ENCODE data around the gene TIMP3. TPM values are rescaled to one million over a fixed set of nuclear protein-coding genes. Genes with fewer than 3 reads are reported as not detected.

TIMP3 gene
- total RNA-seq, 1 donor from 2014 or later, result 8.3 TPM

DNA sequence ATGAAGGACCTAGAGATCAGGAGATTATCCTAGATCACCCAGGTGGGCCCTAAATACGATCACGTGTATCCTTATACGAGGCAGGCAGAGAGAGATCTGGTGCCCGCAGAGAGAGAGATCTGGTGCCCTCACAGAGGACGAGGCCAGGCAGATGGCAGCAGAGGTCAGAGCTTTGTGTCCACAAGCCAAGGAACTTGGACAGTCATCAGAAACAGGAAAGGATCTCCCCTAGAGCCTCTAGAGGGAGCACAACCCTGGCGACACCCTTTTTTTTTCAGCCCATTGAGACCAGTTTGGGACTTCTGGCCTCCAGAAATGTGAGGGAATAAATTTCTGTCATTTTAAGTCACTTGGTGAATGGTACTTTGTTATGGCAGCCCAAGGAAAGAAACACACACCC is 25.5 kb upstream of the TIMP3 start:
- H3K4me3 ChIP-seq (ENCODE audit: low read depth, low read length), result no peak overlapping the region
- TF ChIP-seq, protein P1, sequence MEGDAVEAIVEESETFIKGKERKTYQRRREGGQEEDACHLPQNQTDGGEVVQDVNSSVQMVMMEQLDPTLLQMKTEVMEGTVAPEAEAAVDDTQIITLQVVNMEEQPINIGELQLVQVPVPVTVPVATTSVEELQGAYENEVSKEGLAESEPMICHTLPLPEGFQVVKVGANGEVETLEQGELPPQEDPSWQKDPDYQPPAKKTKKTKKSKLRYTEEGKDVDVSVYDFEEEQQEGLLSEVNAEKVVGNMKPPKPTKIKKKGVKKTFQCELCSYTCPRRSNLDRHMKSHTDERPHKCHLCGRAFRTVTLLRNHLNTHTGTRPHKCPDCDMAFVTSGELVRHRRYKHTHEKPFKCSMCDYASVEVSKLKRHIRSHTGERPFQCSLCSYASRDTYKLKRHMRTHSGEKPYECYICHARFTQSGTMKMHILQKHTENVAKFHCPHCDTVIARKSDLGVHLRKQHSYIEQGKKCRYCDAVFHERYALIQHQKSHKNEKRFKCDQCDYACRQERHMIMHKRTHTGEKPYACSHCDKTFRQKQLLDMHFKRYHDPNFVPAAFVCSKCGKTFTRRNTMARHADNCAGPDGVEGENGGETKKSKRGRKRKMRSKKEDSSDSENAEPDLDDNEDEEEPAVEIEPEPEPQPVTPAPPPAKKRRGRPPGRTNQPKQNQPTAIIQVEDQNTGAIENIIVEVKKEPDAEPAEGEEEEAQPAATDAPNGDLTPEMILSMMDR (conservative IDR thresholded peaks at IDR 0.05; ENCODE audit: low read depth, low read length), result peak; percentile 39
- no peak for DNase-seq (ENCODE audit: low read depth)

DNA sequence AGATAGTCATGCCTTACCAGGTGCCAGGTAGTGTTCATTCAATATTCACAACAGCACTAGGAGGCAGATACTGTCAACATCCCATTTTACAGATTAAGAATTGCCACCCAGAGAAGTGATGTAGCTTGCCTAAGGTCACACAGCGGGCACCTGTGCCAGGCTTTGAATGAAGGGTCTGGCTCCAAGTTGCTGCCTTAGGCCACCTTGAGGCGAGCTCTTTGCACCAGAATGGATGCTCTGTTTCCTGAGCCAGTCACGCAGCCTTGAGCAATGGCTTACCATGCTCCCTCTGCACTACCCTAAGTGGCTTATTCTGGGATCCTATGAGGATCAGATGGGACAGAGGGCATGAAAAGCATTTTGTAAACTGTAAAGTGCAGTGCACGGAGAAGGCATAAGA is 25.1 kb upstream of the TIMP3 start:
- no peak for DNase-seq (ENCODE audit: low read depth)
- H3K4me3 ChIP-seq (ENCODE audit: low read depth, low read length), result no peak overlapping the region
- TF ChIP-seq, protein P1 (conservative IDR thresholded peaks at IDR 0.05; ENCODE audit: low read depth, low read length), result no peak

DNA sequence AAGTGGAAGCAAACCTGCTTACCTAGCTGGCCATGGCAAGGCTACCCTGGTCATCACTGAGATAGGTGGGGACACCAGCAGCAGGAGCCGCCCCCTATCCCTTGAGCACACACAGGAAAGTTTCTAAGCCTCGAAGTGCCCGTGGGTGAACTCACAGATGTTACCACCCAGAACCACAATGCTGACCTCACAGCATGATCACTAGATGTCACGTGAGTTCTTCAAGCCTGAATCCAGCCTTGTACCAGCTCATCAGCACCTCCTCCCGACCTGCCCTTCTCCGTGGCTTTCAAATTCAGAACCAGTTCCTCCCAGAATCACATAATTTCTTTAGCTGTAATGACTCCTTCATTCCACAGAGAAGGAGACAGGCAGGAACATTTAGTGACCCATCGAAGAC is 24.7 kb upstream of the TIMP3 start:
- no peak overlapping the region for H3K4me3 ChIP-seq (ENCODE audit: low read depth, low read length)
- TF ChIP-seq, protein P1 (conservative IDR thresholded peaks at IDR 0.05; ENCODE audit: low read depth, low read length), result no peak
- DNase-seq (ENCODE audit: low read depth), result no peak

DNA sequence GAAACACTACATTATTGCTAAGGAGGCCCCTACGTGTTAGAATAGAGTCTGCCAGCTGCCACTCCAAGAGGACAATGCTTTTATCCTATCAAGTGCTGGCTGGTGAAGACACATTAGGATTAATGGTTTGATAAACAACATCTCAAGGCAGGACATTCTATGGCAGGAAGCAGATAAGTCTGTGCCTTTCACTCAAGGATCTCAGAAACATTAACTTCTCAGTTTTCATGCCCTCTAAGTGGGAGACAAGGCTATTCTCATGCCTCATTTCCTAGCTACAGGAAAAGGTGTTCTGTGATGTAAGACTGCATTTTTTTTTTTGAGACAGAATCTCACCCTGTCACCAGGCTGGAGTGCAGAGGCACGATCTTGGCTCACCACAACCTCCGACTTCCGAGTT is 23.5 kb upstream of the TIMP3 start:
- no peak overlapping the region for H3K4me3 ChIP-seq (ENCODE audit: low read depth, low read length)
- DNase-seq (ENCODE audit: low read depth), result no peak
- TF ChIP-seq, protein P1 (conservative IDR thresholded peaks at IDR 0.05; ENCODE audit: low read depth, low read length), result no peak

DNA sequence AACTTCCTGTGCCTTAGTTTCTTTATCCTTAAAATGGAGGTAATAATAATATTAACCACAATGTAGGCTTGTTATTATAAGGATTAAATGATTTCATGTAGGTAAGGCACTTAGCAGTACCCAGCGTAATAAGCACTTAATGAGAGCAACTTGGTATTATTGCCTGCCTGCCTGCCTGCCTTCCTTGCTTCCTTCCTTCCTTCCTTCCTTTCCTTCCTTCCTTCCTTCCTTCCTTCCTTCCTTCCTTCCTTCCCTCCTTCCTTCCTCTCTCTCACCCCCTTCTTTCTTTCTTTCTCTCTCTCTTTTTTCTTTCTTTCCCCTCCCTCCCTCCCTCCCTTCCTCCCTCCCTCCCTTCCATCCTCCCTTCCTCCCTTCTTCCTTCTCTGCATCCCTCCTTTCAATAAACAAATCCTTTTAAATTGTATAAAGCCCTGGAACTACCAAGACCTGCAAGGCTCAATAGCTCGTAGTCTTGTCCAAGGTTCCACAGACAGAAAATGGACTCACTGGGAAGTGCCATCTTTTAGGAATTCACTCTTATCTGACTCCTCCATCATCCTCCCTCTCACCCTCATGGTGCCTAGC is 20.7 kb upstream of the TIMP3 start:
- no peak for DNase-seq (ENCODE audit: low read depth)
- TF ChIP-seq, protein P1 (conservative IDR thresholded peaks at IDR 0.05; ENCODE audit: low read depth, low read length), result no peak
- no peak overlapping the region for H3K4me3 ChIP-seq (ENCODE audit: low read depth, low read length)

DNA sequence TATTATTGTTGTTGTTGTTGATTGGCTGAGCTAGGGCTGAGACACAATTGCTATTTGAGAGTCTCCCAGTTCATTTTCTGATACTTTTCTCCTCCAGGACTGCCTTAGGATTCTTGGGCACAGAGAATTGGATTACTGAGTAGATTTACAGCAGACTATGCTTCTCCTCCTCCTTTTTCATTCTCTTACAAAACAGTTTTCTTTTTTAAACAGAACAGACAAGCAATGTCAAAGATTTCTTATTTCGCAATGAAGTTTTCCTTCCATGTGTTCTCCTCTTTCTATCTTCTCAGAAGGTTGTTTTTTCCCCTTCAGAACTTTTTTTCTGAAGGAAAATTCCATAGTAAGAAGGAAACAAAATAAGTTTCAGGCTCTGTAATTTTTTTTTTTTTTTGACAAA is 19.8 kb upstream of the TIMP3 start:
- H3K4me3 ChIP-seq (ENCODE audit: low read depth, low read length), result no peak overlapping the region
- TF ChIP-seq, protein P1 (conservative IDR thresholded peaks at IDR 0.05; ENCODE audit: low read depth, low read length), result no peak
- no peak for DNase-seq (ENCODE audit: low read depth)

DNA sequence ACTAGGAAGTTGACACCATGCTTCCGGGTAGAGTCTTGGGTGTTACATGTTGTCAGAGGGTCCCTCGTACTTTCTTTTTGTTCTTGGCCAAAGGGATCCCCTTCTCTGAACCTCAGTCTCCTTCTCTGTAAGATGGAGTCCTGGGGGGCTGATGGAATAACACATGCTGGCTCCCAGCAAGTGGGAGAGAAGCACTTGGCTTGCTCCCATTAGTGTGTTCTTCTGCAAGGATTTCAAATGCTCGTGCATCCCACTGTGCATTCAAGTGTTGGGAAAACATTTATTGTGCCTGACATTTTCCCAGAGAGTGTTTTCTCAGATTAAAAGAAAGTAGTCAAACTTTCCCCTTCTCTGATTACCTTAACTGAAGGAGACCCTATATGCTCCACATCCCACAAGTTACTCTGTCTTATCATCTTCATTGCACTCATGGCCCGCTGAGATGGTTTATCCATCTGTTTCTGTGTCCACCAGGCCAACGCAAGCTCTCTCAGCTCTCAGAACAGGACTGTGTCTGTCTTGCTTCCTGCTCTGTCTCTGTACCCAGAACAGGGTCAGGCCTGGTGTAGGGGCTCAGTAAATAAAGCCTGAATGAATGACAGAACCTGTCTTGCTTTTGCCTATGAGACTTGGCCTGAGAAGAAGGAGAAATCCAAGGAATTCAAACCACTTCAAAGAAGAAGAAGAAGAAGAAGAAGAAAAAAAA is 16.0 kb upstream of the TIMP3 start:
- TF ChIP-seq, protein P1 (conservative IDR thresholded peaks at IDR 0.05; ENCODE audit: low read depth, low read length), result no peak
- DNase-seq (ENCODE audit: low read depth), result no peak
- H3K4me3 ChIP-seq (ENCODE audit: low read depth, low read length), result no peak overlapping the region
